WTC11 (cell line): ENCODE data around the gene TAS2R16. TPM values are rescaled to one million over a fixed set of nuclear protein-coding genes. Genes with fewer than 3 reads are reported as not detected.

Experiments
- CBFB ChIP-seq: sonication (generic); formaldehyde crosslinking; IDR thresholded peaks from 2 replicates; pipeline ENCODE4 v1.8.1; 2022; ENCODE audit warnings: mild to moderate bottlenecking, low read depth, missing genetic modification reagents
- FOXJ3 ChIP-seq: sonication (generic); formaldehyde crosslinking; IDR thresholded peaks from 2 replicates; pipeline ENCODE4 v1.9.0; 2021; ENCODE audit warnings: missing genetic modification reagents, mild to moderate bottlenecking, borderline replicate concordance
- IRF2 ChIP-seq: sonication (generic); formaldehyde crosslinking; IDR thresholded peaks from 2 replicates; pipeline ENCODE4 v1.8.0; 2022; ENCODE audit warnings: low read depth, missing genetic modification reagents, borderline replicate concordance
- NFE2L1 ChIP-seq: sonication (generic); formaldehyde crosslinking; IDR thresholded peaks from 2 replicates; pipeline ENCODE4 v1.8.1; 2023; ENCODE audit warnings: missing genetic modification reagents
- SMAD4 ChIP-seq: sonication (generic); formaldehyde crosslinking; IDR thresholded peaks from 2 replicates; pipeline ENCODE4 v1.8.0; 2022; ENCODE audit warnings: mild to moderate bottlenecking, missing genetic modification reagents
- ZNF671 ChIP-seq: fragments of 250-450 bp; sonication (Bioruptor Pico); IDR thresholded peaks from 2 replicates; pipeline ENCODE4 v1.8.0; 2021; ENCODE audit warnings: mild to moderate bottlenecking
- total RNA-seq: library from RNA; stranded (reverse); gene quantifications from 3 replicates; pipeline ENCODE4 v1.2.3, GENCODE V29; 2021
- TF ChIP-seq, protein P1 (sequence below): fragments of 250-450 bp; sonication (Bioruptor Pico); IDR thresholded peaks from 2 replicates; pipeline ENCODE4 v1.9.0; 2021; ENCODE audit warnings: mild to moderate bottlenecking, borderline replicate concordance
- TF ChIP-seq, protein P2 (sequence below): fragments of 250-450 bp; sonication (Bioruptor Pico); IDR thresholded peaks from 2 replicates; pipeline ENCODE4 v1.9.0; 2021; ENCODE audit warnings: mild to moderate bottlenecking
- TF ChIP-seq, protein P3 (sequence below): fragments of 250-450 bp; sonication (Bioruptor Pico); IDR thresholded peaks from 2 replicates; pipeline ENCODE4 v1.8.0; 2021; ENCODE audit warnings: mild to moderate bottlenecking
- TF ChIP-seq, protein P4 (sequence below): sonication (generic); formaldehyde crosslinking; IDR thresholded peaks from 2 replicates; pipeline ENCODE4 v1.8.1; 2023; ENCODE audit warnings: mild to moderate bottlenecking, missing genetic modification reagents, borderline replicate concordance
- TF ChIP-seq, protein P5 (sequence below): sonication (generic); formaldehyde crosslinking; conservative IDR thresholded peaks from 2 replicates; pipeline ENCODE4 v1.8.1; 2023; ENCODE audit warnings: mild to moderate bottlenecking, low read depth, missing genetic modification reagents, moderate library complexity

Gene TAS2R16
- total RNA-seq, 1 experiment from 2014 or later, result not detected

DNA sequence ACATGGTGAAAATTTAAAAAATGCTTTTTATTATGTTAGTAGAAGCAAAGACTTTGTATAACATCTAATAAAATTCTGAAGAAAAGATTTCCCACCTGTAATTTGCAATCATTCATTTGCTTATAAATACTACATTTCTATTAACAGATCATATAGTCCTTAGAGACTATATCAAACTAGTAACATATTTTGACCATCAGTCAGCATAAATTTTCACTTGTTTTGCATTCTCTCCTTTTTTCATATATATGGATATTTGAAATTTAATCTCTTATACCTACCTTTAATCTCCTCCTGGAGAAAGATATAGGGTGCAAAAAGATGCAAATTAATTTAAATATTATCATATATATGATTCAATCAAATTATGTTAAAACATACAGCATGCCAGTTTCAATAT, 16.9 kb upstream of the TAS2R16 start (continued):
- TF ChIP-seq, protein P1, sequence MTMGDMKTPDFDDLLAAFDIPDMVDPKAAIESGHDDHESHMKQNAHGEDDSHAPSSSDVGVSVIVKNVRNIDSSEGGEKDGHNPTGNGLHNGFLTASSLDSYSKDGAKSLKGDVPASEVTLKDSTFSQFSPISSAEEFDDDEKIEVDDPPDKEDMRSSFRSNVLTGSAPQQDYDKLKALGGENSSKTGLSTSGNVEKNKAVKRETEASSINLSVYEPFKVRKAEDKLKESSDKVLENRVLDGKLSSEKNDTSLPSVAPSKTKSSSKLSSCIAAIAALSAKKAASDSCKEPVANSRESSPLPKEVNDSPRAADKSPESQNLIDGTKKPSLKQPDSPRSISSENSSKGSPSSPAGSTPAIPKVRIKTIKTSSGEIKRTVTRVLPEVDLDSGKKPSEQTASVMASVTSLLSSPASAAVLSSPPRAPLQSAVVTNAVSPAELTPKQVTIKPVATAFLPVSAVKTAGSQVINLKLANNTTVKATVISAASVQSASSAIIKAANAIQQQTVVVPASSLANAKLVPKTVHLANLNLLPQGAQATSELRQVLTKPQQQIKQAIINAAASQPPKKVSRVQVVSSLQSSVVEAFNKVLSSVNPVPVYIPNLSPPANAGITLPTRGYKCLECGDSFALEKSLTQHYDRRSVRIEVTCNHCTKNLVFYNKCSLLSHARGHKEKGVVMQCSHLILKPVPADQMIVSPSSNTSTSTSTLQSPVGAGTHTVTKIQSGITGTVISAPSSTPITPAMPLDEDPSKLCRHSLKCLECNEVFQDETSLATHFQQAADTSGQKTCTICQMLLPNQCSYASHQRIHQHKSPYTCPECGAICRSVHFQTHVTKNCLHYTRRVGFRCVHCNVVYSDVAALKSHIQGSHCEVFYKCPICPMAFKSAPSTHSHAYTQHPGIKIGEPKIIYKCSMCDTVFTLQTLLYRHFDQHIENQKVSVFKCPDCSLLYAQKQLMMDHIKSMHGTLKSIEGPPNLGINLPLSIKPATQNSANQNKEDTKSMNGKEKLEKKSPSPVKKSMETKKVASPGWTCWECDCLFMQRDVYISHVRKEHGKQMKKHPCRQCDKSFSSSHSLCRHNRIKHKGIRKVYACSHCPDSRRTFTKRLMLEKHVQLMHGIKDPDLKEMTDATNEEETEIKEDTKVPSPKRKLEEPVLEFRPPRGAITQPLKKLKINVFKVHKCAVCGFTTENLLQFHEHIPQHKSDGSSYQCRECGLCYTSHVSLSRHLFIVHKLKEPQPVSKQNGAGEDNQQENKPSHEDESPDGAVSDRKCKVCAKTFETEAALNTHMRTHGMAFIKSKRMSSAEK (CRISPR knock-in tag), result no peak
- TF ChIP-seq, protein P2, sequence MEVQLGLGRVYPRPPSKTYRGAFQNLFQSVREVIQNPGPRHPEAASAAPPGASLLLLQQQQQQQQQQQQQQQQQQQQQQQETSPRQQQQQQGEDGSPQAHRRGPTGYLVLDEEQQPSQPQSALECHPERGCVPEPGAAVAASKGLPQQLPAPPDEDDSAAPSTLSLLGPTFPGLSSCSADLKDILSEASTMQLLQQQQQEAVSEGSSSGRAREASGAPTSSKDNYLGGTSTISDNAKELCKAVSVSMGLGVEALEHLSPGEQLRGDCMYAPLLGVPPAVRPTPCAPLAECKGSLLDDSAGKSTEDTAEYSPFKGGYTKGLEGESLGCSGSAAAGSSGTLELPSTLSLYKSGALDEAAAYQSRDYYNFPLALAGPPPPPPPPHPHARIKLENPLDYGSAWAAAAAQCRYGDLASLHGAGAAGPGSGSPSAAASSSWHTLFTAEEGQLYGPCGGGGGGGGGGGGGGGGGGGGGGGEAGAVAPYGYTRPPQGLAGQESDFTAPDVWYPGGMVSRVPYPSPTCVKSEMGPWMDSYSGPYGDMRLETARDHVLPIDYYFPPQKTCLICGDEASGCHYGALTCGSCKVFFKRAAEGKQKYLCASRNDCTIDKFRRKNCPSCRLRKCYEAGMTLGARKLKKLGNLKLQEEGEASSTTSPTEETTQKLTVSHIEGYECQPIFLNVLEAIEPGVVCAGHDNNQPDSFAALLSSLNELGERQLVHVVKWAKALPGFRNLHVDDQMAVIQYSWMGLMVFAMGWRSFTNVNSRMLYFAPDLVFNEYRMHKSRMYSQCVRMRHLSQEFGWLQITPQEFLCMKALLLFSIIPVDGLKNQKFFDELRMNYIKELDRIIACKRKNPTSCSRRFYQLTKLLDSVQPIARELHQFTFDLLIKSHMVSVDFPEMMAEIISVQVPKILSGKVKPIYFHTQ, result no peak
- no peak for TF ChIP-seq SMAD4 (CRISPR knock-in tag)
- no peak for TF ChIP-seq ZNF671 (CRISPR knock-in tag)
- TF ChIP-seq NFE2L1 (CRISPR knock-in tag), result no peak
- TF ChIP-seq, protein P3, sequence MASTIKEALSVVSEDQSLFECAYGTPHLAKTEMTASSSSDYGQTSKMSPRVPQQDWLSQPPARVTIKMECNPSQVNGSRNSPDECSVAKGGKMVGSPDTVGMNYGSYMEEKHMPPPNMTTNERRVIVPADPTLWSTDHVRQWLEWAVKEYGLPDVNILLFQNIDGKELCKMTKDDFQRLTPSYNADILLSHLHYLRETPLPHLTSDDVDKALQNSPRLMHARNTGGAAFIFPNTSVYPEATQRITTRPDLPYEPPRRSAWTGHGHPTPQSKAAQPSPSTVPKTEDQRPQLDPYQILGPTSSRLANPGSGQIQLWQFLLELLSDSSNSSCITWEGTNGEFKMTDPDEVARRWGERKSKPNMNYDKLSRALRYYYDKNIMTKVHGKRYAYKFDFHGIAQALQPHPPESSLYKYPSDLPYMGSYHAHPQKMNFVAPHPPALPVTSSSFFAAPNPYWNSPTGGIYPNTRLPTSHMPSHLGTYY (CRISPR knock-in tag), result no peak
- TF ChIP-seq, protein P4, sequence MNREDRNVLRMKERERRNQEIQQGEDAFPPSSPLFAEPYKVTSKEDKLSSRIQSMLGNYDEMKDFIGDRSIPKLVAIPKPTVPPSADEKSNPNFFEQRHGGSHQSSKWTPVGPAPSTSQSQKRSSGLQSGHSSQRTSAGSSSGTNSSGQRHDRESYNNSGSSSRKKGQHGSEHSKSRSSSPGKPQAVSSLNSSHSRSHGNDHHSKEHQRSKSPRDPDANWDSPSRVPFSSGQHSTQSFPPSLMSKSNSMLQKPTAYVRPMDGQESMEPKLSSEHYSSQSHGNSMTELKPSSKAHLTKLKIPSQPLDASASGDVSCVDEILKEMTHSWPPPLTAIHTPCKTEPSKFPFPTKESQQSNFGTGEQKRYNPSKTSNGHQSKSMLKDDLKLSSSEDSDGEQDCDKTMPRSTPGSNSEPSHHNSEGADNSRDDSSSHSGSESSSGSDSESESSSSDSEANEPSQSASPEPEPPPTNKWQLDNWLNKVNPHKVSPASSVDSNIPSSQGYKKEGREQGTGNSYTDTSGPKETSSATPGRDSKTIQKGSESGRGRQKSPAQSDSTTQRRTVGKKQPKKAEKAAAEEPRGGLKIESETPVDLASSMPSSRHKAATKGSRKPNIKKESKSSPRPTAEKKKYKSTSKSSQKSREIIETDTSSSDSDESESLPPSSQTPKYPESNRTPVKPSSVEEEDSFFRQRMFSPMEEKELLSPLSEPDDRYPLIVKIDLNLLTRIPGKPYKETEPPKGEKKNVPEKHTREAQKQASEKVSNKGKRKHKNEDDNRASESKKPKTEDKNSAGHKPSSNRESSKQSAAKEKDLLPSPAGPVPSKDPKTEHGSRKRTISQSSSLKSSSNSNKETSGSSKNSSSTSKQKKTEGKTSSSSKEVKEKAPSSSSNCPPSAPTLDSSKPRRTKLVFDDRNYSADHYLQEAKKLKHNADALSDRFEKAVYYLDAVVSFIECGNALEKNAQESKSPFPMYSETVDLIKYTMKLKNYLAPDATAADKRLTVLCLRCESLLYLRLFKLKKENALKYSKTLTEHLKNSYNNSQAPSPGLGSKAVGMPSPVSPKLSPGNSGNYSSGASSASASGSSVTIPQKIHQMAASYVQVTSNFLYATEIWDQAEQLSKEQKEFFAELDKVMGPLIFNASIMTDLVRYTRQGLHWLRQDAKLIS (CRISPR knock-in tag), result no peak
- TF ChIP-seq, protein P5, sequence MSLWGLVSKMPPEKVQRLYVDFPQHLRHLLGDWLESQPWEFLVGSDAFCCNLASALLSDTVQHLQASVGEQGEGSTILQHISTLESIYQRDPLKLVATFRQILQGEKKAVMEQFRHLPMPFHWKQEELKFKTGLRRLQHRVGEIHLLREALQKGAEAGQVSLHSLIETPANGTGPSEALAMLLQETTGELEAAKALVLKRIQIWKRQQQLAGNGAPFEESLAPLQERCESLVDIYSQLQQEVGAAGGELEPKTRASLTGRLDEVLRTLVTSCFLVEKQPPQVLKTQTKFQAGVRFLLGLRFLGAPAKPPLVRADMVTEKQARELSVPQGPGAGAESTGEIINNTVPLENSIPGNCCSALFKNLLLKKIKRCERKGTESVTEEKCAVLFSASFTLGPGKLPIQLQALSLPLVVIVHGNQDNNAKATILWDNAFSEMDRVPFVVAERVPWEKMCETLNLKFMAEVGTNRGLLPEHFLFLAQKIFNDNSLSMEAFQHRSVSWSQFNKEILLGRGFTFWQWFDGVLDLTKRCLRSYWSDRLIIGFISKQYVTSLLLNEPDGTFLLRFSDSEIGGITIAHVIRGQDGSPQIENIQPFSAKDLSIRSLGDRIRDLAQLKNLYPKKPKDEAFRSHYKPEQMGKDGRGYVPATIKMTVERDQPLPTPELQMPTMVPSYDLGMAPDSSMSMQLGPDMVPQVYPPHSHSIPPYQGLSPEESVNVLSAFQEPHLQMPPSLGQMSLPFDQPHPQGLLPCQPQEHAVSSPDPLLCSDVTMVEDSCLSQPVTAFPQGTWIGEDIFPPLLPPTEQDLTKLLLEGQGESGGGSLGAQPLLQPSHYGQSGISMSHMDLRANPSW (CRISPR knock-in tag), result no peak
- no peak for TF ChIP-seq IRF2 (CRISPR knock-in tag)
- no peak for TF ChIP-seq CBFB (CRISPR knock-in tag)
- TF ChIP-seq FOXJ3 (CRISPR knock-in tag), result no peak
